SU-DHL-6 (cell line): ENCODE measurements around the gene CORO7.

Source experiments
- CTCF ChIP-seq: fragments of 200-600 bp; sonication (generic); IDR thresholded peaks from one replicate; pipeline ENCODE4 v1.5.1; 2017; ENCODE audit warnings: antibody characterized with exemption, mild to moderate bottlenecking, low read length, moderate library complexity; ENCODE audit not compliant: insufficient read depth, poor library complexity, severe bottlenecking
- EZH2phosphoT487 ChIP-seq: fragments of 200-600 bp; sonication (generic), shearing (Covaris generic); conservative IDR thresholded peaks from 2 replicates; pipeline ENCODE4 v1.6.1; 2018; ENCODE audit warnings: mild to moderate bottlenecking, antibody characterized with exemption, low read length, moderate library complexity, mixed read lengths

GRCh38 chr16:4411684-4412083 is 4.7 kb downstream of the CORO7 start:
- TF ChIP-seq CTCF: no peak
- TF ChIP-seq EZH2phosphoT487: no peak
